HepG2 (cell line): ENCODE results near the gene RGL1. TPM values are rescaled to one million over a fixed set of nuclear protein-coding genes. Genes with fewer than 3 reads are reported as not detected.

ENCODE experiments used
- FOXP4 ChIP-seq: sonication (generic); formaldehyde crosslinking; IDR thresholded peaks from 2 replicates; pipeline ENCODE4 v1.4.0; 2020; ENCODE audit warnings: missing genetic modification reagents
- PHF8 ChIP-seq: sonication (generic); formaldehyde crosslinking; IDR thresholded peaks from 2 replicates; pipeline ENCODE4 v1.5.0; 2020; ENCODE audit warnings: missing genetic modification reagents
- PRDM10 ChIP-seq: sonication (generic); formaldehyde crosslinking; IDR thresholded peaks from 2 replicates; pipeline ENCODE4 v1.4.0; 2020; ENCODE audit warnings: low read depth, missing genetic modification reagents
- RCOR2 ChIP-seq: IDR thresholded peaks from 2 replicates; pipeline ENCODE4 v1.6.1; 2016; ENCODE audit warnings: missing biosample characterization, missing genetic modification reagents
- ZIK1 ChIP-seq: sonication (generic); formaldehyde crosslinking; IDR thresholded peaks from 2 replicates; pipeline ENCODE4 v1.5.0; 2020; ENCODE audit warnings: mild to moderate bottlenecking, low read depth, missing genetic modification reagents, borderline replicate concordance
- polyA plus RNA-seq, 8 experiments: library from polyadenylated mRNA; depleted of rRNA in 3 of 8; stranded (reverse) in 7 of 8; unstranded in 1 of 8; fragments of >200 nt; fragmentation: Illumina TruSeq in 4 of 8; extraction: Trizol in 4 of 8; gene quantifications; 2 replicates each; pipeline versions ENCODE4 v1.2.1 to v1.2.3, GENCODE V29; 2011 to 2016; ENCODE audit warnings: low read depth in 4 of 8, missing spikeins in 1 of 8, mixed read lengths in 1 of 8; ENCODE audit not compliant: insufficient read depth in 1 of 8
- total RNA-seq, 5 experiments: library from RNA; depleted of rRNA; stranded (reverse); fragments of >200 nt; fragmentation: Illumina TruSeq; extraction: Trizol; gene quantifications; 2 replicates each; pipeline ENCODE4 v1.2.3, GENCODE V29; 2016; ENCODE audit warnings: low read depth in 1 of 5
- TF ChIP-seq, protein P1 (sequence below): IDR thresholded peaks from 2 replicates; pipeline ENCODE4 v1.6.1; 2016; ENCODE audit warnings: missing compliant biosample characterization, missing genetic modification reagents, borderline replicate concordance

RGL1 gene
- total and polyA plus RNA-seq, 2 of the 13 experiments (the other 11 are each of a cell fraction or from before 2014, with no cell fraction given), result 3.5 to 4.7 TPM

GRCh38 chr1:183956559-183957188 lies 151.8 kb downstream of the RGL1 start (continued):
- TF ChIP-seq PRDM10 (CRISPR knock-in tag), result no peak
- no peak for TF ChIP-seq RCOR2 (CRISPR knock-in tag)
- TF ChIP-seq, protein P1, sequence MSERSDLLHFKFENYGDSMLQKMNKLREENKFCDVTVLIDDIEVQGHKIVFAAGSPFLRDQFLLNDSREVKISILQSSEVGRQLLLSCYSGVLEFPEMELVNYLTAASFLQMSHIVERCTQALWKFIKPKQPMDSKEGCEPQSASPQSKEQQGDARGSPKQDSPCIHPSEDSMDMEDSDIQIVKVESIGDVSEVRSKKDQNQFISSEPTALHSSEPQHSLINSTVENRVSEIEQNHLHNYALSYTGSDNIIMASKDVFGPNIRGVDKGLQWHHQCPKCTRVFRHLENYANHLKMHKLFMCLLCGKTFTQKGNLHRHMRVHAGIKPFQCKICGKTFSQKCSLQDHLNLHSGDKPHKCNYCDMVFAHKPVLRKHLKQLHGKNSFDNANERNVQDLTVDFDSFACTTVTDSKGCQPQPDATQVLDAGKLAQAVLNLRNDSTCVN (CRISPR knock-in tag), result no peak
- TF ChIP-seq ZIK1 (CRISPR knock-in tag), result no peak
- TF ChIP-seq PHF8, result no peak
- TF ChIP-seq FOXP4 (CRISPR knock-in tag), result no peak
